SK-N-SH (cell line): Measurements from ENCODE around the gene NFAT5. TPM values are rescaled to one million over a fixed set of nuclear protein-coding genes. Genes with fewer than 3 reads are reported as not detected.

Experiments used
- CTCF ChIA-PET: fragments of 300-600, 350-600 bp; formaldehyde crosslinking; extraction: SDS; loops from one replicate; lab custom pipeline; 2021; lab: Yijun Ruan, JAX
- POLR2A ChIA-PET: fragments of 350-600 bp; sonication (Branson Sonifier 250); formaldehyde crosslinking; extraction: SDS; loops from one replicate; lab custom pipeline; 2020; ENCODE audit warnings: antibody characterized with exemption, inconsistent platforms; lab: Yijun Ruan, JAX
- DNase-seq: peaks from one replicate; pipeline ENCODE4 v3.0.0; 2012
- H2AFZ ChIP-seq: fragments of 200-600 bp; sonication (generic); 2 replicates; pipeline ENCODE4 v1.8.1; 2016; ENCODE audit warnings: antibody characterized with exemption, mild to moderate bottlenecking, low read depth
- H3F3A ChIP-seq: fragments of 200-600 bp; sonication (generic); replicated peaks from 2 replicates; pipeline ENCODE3; 2016; ENCODE audit warnings: antibody characterized with exemption, mild to moderate bottlenecking; ENCODE audit not compliant: insufficient read depth
- H3K27ac ChIP-seq, 2 experiments: fragments of 200-500 bp in 1 of 2; fragments of 200-600 bp in 1 of 2; sonication (Bioruptor generic) in 1 of 2; sonication (generic), shearing (Covaris generic) in 1 of 2; 2 replicates each; pipeline versions ENCODE4 v1.5.1 to v1.6.1; 2014 to 2016; ENCODE audit warnings: low read depth in 2 of 2, inconsistent platforms in 1 of 2, low read length in 1 of 2, mild to moderate bottlenecking in 1 of 2, mixed read lengths in 1 of 2
- H3K27me3 ChIP-seq: fragments of 200-600 bp; sonication (generic), shearing (Covaris generic); 2 replicates; pipeline ENCODE4 v1.6.1; 2016; ENCODE audit warnings: mixed run types; ENCODE audit not compliant: insufficient read depth
- H3K36me3 ChIP-seq, 2 experiments: fragments of 200-500 bp in 1 of 2; fragments of 200-600 bp in 1 of 2; sonication (Bioruptor generic) in 1 of 2; sonication (generic) in 1 of 2; replicated peaks in 1 of 2; 2 replicates each; pipeline versions ENCODE3 to v1.5.1; 2014 to 2016; ENCODE audit warnings: low read length in 1 of 2, mild to moderate bottlenecking in 1 of 2; ENCODE audit not compliant: insufficient read depth in 2 of 2, control insufficient read depth in 1 of 2
- H3K4me1 ChIP-seq, 2 experiments: fragments of 200-500 bp in 1 of 2; fragments of 200-600 bp in 1 of 2; sonication (Bioruptor generic) in 1 of 2; sonication (generic), shearing (Covaris generic) in 1 of 2; 2 replicates each; pipeline versions ENCODE4 v1.5.1 to v1.6.1; 2014 to 2016; ENCODE audit warnings: low read depth in 1 of 2, low read length in 1 of 2, mixed run types in 1 of 2; ENCODE audit not compliant: insufficient read depth in 2 of 2, control insufficient read depth in 1 of 2
- H3K4me2 ChIP-seq: fragments of 200-600 bp; sonication (generic), shearing (Covaris generic); 2 replicates; pipeline ENCODE4 v1.6.1; 2017; ENCODE audit warnings: mixed run types
- H3K4me3 ChIP-seq, 2 experiments: fragments of 200-500 bp in 1 of 2; fragments of 200-600 bp in 1 of 2; sonication (Bioruptor generic) in 1 of 2; sonication (generic), shearing (Covaris generic) in 1 of 2; 2 replicates each; pipeline versions ENCODE4 v1.5.1 to v1.8.1; 2014 to 2016; ENCODE audit warnings: low read depth in 2 of 2, inconsistent platforms in 1 of 2, low read length in 1 of 2, mild to moderate bottlenecking in 1 of 2, mixed read lengths in 1 of 2, moderate library complexity in 1 of 2
- H3K79me2 ChIP-seq: fragments of 200-600 bp; sonication (generic); 2 replicates; pipeline ENCODE4 v1.8.1; 2017; ENCODE audit warnings: mild to moderate bottlenecking; ENCODE audit not compliant: insufficient read depth
- H3K9ac ChIP-seq: fragments of 200-600 bp; sonication (generic); 2 replicates; pipeline ENCODE4 v1.6.1; 2017; ENCODE audit warnings: mixed run types
- H3K9me2 ChIP-seq: fragments of 200-600 bp; sonication (generic); 2 replicates; pipeline ENCODE4 v1.6.1; 2017; ENCODE audit warnings: mixed run types
- H3K9me3 ChIP-seq: fragments of 200-600 bp; sonication (generic); 2 replicates; pipeline ENCODE4 v1.6.1; 2017; ENCODE audit warnings: mixed run types, mild to moderate bottlenecking, moderate library complexity
- H4K20me1 ChIP-seq: fragments of 200-600 bp; sonication (generic); 2 replicates; pipeline ENCODE4 v1.6.1; 2017; ENCODE audit warnings: mild to moderate bottlenecking, mixed run types; ENCODE audit not compliant: insufficient read depth
- EP300 ChIP-seq, 2 experiments: IDR thresholded peaks; 2 replicates each; pipeline versions ENCODE4 v1.4.0 to v1.6.1; 2012; ENCODE audit warnings: borderline replicate concordance in 1 of 2, low read depth in 1 of 2, low read length in 1 of 2
- FOSL2 ChIP-seq: IDR thresholded peaks from 2 replicates; pipeline ENCODE4 v1.4.0; 2012; ENCODE audit warnings: low read depth, mild to moderate bottlenecking, moderate library complexity, borderline replicate concordance
- GABPA ChIP-seq: IDR thresholded peaks from 2 replicates; pipeline ENCODE4 v1.4.0; 2012; ENCODE audit warnings: low read depth, mild to moderate bottlenecking
- JUND ChIP-seq: IDR thresholded peaks from 2 replicates; pipeline ENCODE4 v1.4.0; 2012
- NFIC ChIP-seq: IDR thresholded peaks from 2 replicates; pipeline ENCODE4 v1.4.0; 2012; ENCODE audit warnings: borderline replicate concordance
- POLR2AphosphoS5 ChIP-seq: IDR thresholded peaks from 2 replicates; pipeline ENCODE4 v1.6.1; 2012; ENCODE audit warnings: low read depth, low read length
- RCOR1 ChIP-seq: fragments of 150-350 bp; IDR thresholded peaks from 2 replicates; pipeline ENCODE4 v1.6.1; 2017; ENCODE audit warnings: antibody characterized with exemption, low read length
- SIN3A ChIP-seq: IDR thresholded peaks from 2 replicates; pipeline ENCODE4 v1.6.1; 2012; ENCODE audit warnings: low read depth, mild to moderate bottlenecking, low read length, moderate library complexity, borderline replicate concordance
- TAF1 ChIP-seq: IDR thresholded peaks from 2 replicates; pipeline ENCODE4 v1.6.1; 2012; ENCODE audit warnings: low read depth, mild to moderate bottlenecking, low read length, moderate library complexity, borderline replicate concordance
- WGBS: methylation state at CpG from one replicate; pipeline ENCODE4 v1.1.6; 2017; ENCODE audit warnings: low lambda C conversion rate; 5-methylcytosine and 5-hydroxymethylcytosine counted together
- polyA plus RNA-seq, 3 experiments: library from polyadenylated mRNA; depleted of rRNA; stranded (reverse); fragments of >200 nt; gene quantifications; 2 replicates each; pipeline ENCODE4 v1.2.3, GENCODE V29; 2012
- TF ChIP-seq, protein P1 (sequence below): IDR thresholded peaks from 2 replicates; pipeline ENCODE4; 2012
- TF ChIP-seq, protein P2 (sequence below): IDR thresholded peaks from 2 replicates; pipeline ENCODE4 v1.6.1; 2012; ENCODE audit warnings: mild to moderate bottlenecking, low read depth, low read length, moderate library complexity
- TF ChIP-seq, protein P3 (sequence below): IDR thresholded peaks from 2 replicates; pipeline ENCODE4 v1.4.0; 2012; ENCODE audit warnings: low read depth, borderline replicate concordance

Gene NFAT5
- polyA plus RNA-seq, 1 of the 3 experiments (the other 2 are of a cell fraction) = 7.2 TPM

DNA sequence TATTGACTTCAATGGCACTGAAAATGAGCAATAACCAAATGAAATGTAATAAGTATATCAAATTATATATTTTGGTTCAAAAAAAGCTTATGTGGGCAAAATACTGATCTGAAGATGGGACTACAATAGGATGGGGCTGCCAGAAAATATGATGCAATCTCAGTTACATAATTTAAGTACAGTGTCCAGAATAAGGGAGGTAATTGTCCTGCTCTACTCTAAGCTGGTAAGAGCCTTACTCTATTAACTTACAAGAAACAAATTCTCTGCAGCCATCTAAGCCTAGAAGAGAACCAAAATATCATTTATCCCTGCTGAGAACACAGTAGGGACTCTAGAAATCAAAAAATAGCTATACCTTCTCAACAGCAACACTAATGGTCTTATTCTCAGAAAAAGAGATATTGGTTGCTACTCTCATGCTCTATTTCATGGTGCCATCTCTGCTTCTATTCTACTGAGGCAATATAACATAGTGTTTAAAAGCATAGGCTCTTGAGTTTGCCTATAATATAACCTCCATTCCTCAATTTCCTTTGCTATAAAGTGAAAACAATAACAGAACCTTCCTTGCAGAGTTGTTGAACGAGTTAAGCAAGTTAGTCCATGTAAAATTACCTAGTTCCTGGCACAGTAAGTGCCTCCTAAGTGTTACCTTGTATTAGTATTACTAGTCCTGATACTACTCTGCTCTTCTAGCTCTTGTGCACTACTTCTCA is 140.6 kb downstream of the NFAT5 start:
- POLR2A ChIA-PET = interaction anchor here (1.5 kb wide), 1 partner anchor 48 kb away, joined by 4 read pairs; the partner anchor contains the start of gene NOB1
- Histone ChIP-seq H3K9ac (no peak overlapping the region), H3K4me3 (no peak overlapping the region), H2AFZ (no peak overlapping the region), H3K9me2 (no peaks in the 10 kb centered on the region), H3K79me2 (peaks cover 15% of the 10 kb centered on the region), H4K20me1 (no peaks in the 10 kb centered on the region), H3K4me1 (peaks cover 0 to 5% of the 10 kb centered on the region in 2 experiments; a peak in 2 of 4 replicates), H3F3A (peaks cover 32% of the 10 kb centered on the region), H3K4me2 (no peak overlapping the region), H3K36me3 (peaks cover 52 to 54% of the 10 kb centered on the region in 2 experiments), H3K27me3 (no peaks in the 10 kb centered on the region), H3K9me3 (no peaks in the 10 kb centered on the region), H3K27ac (peak overlapping the region in 1 of 2 experiments; percentile 12; a peak in 1 of 4 replicates)
- CTCF ChIA-PET = interaction anchor here (0.8 kb wide), 1 partner anchor 48 kb away, joined by 3 read pairs; the partner anchor contains the start of gene NOB1
- TF ChIP-seq, protein P1, sequence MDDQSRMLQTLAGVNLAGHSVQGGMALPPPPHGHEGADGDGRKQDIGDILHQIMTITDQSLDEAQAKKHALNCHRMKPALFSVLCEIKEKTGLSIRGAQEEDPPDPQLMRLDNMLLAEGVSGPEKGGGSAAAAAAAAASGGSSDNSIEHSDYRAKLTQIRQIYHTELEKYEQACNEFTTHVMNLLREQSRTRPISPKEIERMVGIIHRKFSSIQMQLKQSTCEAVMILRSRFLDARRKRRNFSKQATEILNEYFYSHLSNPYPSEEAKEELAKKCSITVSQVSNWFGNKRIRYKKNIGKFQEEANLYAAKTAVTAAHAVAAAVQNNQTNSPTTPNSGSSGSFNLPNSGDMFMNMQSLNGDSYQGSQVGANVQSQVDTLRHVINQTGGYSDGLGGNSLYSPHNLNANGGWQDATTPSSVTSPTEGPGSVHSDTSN = no peak
- no peak for TF ChIP-seq TAF1
- no peak for TF ChIP-seq RCOR1
- no peak for TF ChIP-seq SIN3A
- no peak for TF ChIP-seq JUND
- TF ChIP-seq POLR2AphosphoS5 = no peak
- TF ChIP-seq EP300 (IDR thresholded peaks at IDR 0.05; ENCODE audit: borderline replicate concordance in 1 of 2, low read depth in 1 of 2, low read length in 1 of 2) = no peak
- TF ChIP-seq GABPA = no peak
- TF ChIP-seq, protein P2, sequence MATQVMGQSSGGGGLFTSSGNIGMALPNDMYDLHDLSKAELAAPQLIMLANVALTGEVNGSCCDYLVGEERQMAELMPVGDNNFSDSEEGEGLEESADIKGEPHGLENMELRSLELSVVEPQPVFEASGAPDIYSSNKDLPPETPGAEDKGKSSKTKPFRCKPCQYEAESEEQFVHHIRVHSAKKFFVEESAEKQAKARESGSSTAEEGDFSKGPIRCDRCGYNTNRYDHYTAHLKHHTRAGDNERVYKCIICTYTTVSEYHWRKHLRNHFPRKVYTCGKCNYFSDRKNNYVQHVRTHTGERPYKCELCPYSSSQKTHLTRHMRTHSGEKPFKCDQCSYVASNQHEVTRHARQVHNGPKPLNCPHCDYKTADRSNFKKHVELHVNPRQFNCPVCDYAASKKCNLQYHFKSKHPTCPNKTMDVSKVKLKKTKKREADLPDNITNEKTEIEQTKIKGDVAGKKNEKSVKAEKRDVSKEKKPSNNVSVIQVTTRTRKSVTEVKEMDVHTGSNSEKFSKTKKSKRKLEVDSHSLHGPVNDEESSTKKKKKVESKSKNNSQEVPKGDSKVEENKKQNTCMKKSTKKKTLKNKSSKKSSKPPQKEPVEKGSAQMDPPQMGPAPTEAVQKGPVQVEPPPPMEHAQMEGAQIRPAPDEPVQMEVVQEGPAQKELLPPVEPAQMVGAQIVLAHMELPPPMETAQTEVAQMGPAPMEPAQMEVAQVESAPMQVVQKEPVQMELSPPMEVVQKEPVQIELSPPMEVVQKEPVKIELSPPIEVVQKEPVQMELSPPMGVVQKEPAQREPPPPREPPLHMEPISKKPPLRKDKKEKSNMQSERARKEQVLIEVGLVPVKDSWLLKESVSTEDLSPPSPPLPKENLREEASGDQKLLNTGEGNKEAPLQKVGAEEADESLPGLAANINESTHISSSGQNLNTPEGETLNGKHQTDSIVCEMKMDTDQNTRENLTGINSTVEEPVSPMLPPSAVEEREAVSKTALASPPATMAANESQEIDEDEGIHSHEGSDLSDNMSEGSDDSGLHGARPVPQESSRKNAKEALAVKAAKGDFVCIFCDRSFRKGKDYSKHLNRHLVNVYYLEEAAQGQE = no peak
- no peak for TF ChIP-seq NFIC
- TF ChIP-seq, protein P3, sequence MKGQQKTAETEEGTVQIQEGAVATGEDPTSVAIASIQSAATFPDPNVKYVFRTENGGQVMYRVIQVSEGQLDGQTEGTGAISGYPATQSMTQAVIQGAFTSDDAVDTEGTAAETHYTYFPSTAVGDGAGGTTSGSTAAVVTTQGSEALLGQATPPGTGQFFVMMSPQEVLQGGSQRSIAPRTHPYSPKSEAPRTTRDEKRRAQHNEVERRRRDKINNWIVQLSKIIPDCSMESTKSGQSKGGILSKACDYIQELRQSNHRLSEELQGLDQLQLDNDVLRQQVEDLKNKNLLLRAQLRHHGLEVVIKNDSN = no peak
- no peak for TF ChIP-seq FOSL2
- no peak for DNase-seq
- 90% methylated on average over 1 of the region's 1 CpG for WGBS
